Keratinocyte (primary cell): ENCODE results near the gene SLC4A5.

Source experiments
- EZH2 ChIP-seq: IDR thresholded peaks from one replicate; pipeline ENCODE4 v1.6.1; 2012; ENCODE audit warnings: inconsistent platforms, mild to moderate bottlenecking, low read length, moderate library complexity
- TF ChIP-seq, protein P1 (sequence below), 3 experiments: IDR thresholded peaks in 1 of 3; conservative IDR thresholded peaks in 1 of 3; optimal IDR thresholded peaks in 1 of 3; 2 replicates in 2 of 3; 3 replicates in 1 of 3; pipeline versions ENCODE3 to v1.5.1; 2011; ENCODE audit warnings: low read length in 3 of 3, mild to moderate bottlenecking in 3 of 3, moderate library complexity in 2 of 3, control low read depth in 1 of 3, inconsistent platforms in 1 of 3; ENCODE audit not compliant: insufficient read depth in 2 of 3; ENCODE audit errors: extremely low read depth in 1 of 3

DNA sequence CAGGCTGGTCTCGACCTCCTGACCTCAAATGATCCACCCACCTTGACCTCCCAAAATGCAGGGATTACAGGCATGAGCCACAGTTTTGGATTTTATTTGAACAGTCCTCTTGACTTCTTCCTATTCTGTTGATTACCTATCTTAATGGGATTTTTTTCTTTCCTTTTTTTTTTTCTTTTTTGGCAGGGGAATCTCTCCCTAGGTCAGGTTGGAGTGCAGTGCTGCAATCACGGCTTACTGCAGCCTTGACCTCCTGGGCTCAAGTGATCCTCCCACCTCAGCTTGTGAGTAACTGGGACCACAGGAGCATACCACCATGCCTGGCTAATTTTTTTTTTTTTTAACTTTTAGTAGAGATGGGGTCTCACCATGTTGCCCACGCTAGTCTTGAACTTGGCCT is 142.0 kb downstream of the SLC4A5 start:
- TF ChIP-seq, protein P1, sequence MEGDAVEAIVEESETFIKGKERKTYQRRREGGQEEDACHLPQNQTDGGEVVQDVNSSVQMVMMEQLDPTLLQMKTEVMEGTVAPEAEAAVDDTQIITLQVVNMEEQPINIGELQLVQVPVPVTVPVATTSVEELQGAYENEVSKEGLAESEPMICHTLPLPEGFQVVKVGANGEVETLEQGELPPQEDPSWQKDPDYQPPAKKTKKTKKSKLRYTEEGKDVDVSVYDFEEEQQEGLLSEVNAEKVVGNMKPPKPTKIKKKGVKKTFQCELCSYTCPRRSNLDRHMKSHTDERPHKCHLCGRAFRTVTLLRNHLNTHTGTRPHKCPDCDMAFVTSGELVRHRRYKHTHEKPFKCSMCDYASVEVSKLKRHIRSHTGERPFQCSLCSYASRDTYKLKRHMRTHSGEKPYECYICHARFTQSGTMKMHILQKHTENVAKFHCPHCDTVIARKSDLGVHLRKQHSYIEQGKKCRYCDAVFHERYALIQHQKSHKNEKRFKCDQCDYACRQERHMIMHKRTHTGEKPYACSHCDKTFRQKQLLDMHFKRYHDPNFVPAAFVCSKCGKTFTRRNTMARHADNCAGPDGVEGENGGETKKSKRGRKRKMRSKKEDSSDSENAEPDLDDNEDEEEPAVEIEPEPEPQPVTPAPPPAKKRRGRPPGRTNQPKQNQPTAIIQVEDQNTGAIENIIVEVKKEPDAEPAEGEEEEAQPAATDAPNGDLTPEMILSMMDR (optimal IDR thresholded peaks at IDR 0.05 in 1 of 3, IDR thresholded peaks at IDR 0.05 in 1 of 3, conservative IDR thresholded peaks at IDR 0.05 in 1 of 3; ENCODE audit: extremely low read depth in 1 of 3, insufficient read depth in 2 of 3, low read length in 3 of 3): no peak
- no peak for TF ChIP-seq EZH2
